Body of pancreas (tissue), 4 donors: Measurements from ENCODE around the gene GPSM3.

Experiments
- CTCF ChIP-seq, 7 experiments: fragments of 450-650 bp in 4 of 7; fragments of 200-600 bp in 3 of 7; sonication (generic) in 3 of 7; IDR thresholded peaks; one replicate each; pipeline ENCODE4 v1.5.1; 2016 to 2019; ENCODE audit warnings: antibody characterized with exemption in 7 of 7
- POLR2A ChIP-seq, 3 donors: fragments of 450-650 bp; IDR thresholded peaks; one replicate each; pipeline ENCODE4 v1.6.1; 2016; ENCODE audit warnings: antibody characterized with exemption in 3 of 3, mild to moderate bottlenecking in 2 of 3

GRCh38 chr6:32195902-32196681, 3.6 kb upstream of the GPSM3 start:
- peak in 1 of 7 experiments; percentile 9 for TF ChIP-seq CTCF (IDR thresholded peaks at IDR 0.05)
- TF ChIP-seq POLR2A (IDR thresholded peaks at IDR 0.05), result peak; percentile 97 to 99 (median 99)
